Measurements from ENCODE around the gene NOL3.

Gene NOL3

DNA sequence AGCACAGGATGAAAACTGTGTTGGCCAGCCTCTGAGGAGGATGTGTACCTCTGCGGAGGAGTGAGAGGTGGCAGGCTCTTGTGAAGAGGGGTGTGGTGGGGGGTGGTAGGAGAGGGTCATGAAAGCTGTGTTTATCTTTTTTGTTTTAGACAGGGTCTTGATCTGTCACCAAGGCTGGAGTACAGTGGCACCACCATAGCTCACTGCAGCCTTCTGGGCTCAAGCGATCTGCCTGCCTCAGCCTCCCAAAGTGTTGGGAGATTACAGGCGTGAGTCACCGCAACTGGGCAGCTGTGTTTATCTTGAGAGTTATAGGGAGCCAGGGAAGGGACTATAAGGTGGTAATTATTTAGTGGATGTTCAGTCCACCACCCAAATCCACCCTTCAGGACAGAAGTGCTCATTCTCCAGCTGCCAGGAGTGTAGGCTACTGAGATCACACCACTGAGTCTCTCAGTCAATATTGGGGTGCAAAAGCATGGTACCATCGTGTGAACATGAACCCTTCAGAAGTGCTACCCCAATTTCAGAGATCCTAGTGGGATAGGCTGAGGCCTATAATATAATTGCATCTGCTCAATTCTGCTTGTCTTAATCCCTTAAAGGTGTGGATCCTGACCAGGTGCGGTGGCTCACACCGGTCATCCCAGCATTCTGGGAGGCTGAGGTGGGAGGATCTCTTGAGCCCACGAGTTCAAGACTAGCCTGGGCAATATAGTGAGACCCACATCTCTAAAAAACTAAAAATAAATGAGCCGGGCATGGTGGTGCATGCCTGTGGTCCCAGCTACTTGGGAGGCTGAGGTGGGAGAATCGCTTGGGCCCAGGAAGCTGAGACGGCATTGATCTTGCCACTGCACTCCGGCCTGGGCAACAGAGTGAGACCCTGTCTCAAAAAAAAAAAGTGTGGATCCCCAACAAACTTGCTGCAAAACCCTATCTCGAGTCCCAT, 20.4 kb downstream of the NOL3 start:
- DNase-seq (ENCODE audit: low read depth) = no peak
- H3K4me3 ChIP-seq (ENCODE audit: low read length) = no peak overlapping the region
- TF ChIP-seq, protein P1, sequence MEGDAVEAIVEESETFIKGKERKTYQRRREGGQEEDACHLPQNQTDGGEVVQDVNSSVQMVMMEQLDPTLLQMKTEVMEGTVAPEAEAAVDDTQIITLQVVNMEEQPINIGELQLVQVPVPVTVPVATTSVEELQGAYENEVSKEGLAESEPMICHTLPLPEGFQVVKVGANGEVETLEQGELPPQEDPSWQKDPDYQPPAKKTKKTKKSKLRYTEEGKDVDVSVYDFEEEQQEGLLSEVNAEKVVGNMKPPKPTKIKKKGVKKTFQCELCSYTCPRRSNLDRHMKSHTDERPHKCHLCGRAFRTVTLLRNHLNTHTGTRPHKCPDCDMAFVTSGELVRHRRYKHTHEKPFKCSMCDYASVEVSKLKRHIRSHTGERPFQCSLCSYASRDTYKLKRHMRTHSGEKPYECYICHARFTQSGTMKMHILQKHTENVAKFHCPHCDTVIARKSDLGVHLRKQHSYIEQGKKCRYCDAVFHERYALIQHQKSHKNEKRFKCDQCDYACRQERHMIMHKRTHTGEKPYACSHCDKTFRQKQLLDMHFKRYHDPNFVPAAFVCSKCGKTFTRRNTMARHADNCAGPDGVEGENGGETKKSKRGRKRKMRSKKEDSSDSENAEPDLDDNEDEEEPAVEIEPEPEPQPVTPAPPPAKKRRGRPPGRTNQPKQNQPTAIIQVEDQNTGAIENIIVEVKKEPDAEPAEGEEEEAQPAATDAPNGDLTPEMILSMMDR (conservative IDR thresholded peaks at IDR 0.05; ENCODE audit: low read depth, low read length) = no peak

DNA sequence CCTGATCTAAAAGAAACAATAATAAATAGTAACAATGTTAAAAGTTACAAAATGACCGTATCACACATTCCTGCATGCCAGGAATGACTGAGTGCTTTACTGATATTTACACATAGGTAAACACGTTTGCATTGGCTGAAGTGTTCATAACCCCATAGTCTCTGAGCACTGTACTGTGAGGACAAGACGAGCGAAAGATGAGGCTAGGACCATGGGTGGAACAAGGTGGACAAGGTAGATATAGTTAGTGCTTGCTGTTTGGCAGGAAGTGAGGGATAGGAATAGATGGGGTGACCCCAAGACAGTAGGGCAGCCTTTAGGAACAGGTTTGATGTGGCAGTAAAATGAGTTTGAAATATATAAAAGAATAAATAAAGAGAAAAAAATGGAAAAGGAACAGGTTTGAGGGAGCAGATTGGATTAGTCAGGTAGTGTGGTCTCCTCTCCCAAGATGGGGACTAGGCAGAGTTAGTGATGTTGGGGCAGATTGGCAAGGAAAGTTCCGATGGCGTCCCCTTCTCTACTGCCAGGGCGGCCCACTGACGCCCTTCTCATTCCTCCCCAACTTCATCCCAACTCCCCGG, 21.2 kb downstream of the NOL3 start:
- TF ChIP-seq, protein P1 (conservative IDR thresholded peaks at IDR 0.05; ENCODE audit: low read depth, low read length) = no peak
- H3K4me3 ChIP-seq (ENCODE audit: low read length) = peak overlapping the region; percentile 29
- no peak for DNase-seq (ENCODE audit: low read depth)

DNA sequence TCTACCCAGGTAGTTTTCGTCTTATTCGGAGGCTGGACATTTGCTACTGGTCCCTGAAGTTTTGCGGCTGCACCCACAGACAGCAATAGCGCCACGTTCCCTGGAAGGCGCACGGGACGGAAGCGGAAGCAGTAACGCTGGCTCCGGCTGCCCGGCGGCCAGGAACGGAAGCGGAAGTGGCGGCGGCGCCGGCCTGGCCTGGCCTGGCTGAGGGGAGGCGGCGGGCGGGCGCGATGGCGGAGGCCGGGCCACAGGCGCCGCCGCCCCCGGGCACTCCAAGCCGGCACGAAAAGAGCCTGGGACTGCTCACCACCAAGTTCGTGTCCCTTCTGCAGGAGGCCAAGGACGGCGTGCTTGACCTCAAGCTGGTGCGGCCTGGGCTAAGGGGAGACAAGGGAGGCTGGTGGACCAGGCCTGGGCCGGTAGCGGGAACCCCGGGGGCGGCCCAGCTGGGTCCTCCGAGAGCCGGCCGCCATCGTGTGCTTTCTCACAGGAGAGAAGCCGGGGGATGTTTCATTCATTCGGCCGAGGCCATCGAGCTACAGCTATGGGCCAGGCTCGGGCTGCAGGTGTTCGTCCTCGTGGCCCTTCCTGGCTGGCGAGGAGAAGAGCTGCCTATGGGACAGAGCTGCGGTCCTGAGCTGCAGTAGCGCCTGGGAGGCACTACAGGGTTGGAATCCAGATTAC, 21.8 kb downstream of the NOL3 start, which contains the start of gene E2F4:
TSS of gene E2F4 (plus strand) at position 161 of the 687 bp plus-strand sequence. CDS start at position 234, 73 bp downstream.
- peak within 1 kb of the TSS; percentile 77 for H3K4me3 ChIP-seq (ENCODE audit: low read length)
- TF ChIP-seq, protein P1 (conservative IDR thresholded peaks at IDR 0.05; ENCODE audit: low read depth, low read length) = no peak
- DNase-seq (ENCODE audit: low read depth) = peak; percentile 70

DNA sequence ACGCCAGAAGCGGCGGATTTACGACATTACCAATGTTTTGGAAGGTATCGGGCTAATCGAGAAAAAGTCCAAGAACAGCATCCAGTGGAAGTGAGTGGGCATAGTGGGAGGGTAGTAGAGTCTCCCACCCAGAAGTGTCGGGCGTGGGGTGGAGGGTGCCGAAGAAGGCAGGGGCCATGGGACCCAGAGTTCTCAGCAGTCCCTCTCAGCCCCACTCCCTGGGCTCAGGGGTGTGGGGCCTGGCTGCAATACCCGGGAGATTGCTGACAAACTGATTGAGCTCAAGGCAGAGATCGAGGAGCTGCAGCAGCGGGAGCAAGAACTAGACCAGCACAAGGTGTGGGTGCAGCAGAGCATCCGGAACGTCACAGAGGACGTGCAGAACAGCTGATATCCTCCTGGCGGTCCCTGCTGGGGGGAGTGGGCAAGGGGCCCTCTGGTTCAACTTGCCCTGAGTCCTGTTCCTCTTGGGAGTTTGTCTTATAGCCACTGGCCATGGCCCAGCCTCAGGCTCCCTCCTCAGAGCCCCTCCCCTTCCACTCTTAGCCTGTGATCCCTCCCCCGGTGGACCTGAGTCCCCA, 22.5 kb downstream of the NOL3 start:
- DNase-seq (ENCODE audit: low read depth) = no peak
- TF ChIP-seq, protein P1 (conservative IDR thresholded peaks at IDR 0.05; ENCODE audit: low read depth, low read length) = no peak
- peak overlapping the region; percentile 77 for H3K4me3 ChIP-seq (ENCODE audit: low read length)

DNA sequence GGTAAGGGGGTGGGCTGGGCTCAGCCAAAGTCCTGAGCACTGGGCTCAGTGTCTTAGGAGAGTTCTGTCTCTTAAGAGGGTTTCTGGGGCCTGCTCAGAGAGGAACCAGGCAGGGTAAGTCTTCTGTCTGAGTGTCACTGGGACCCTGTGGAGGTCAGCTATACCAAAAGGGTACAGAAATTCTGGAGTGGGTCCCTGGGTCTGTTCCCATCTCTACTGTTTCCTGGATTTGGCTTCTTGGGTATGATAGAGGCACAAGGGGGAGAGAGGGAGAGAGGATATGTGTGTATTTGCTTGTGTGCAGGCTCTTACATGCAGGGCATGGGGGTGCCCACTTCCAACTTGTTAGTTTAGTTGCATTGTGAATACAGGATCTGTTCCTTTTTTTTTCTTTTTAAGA, 23.2 kb downstream of the NOL3 start:
- TF ChIP-seq, protein P1 (conservative IDR thresholded peaks at IDR 0.05; ENCODE audit: low read depth, low read length) = no peak
- DNase-seq (ENCODE audit: low read depth) = no peak
- H3K4me3 ChIP-seq (ENCODE audit: low read length) = peak overlapping the region; percentile 77

DNA sequence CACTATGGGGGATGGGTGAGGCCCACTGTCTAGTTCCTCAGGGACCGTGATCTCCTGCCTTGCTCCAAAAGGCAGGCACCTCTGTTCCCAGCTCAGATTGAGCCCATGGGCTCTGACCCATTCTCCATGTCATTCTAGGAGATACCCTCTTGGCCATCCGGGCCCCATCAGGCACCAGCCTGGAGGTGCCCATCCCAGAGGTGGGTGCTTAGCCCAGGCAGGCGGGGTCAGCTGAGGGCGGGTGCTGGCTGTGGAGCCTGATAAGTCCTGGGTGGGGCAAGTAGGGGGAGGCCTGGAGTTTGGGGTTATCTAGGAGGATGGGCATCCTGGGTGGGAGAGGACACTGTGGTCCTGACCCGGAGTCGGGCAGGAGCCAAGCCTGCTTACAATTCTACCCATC, 23.9 kb downstream of the NOL3 start:
- TF ChIP-seq, protein P1 (conservative IDR thresholded peaks at IDR 0.05; ENCODE audit: low read depth, low read length) = no peak
- no peak for DNase-seq (ENCODE audit: low read depth)
- no peak overlapping the region for H3K4me3 ChIP-seq (ENCODE audit: low read length)
